HFFc6 (cell line): ENCODE measurements around the gene SEC14L1. TPM values are rescaled to one million over a fixed set of nuclear protein-coding genes. Genes with fewer than 3 reads are reported as not detected.
"Not testable (repeated sequence)": the region's sequence is repeated elsewhere in the genome, so short reads cannot be mapped to it uniquely, and the experiment has no call there.

Experiments
- DNase-seq: peaks from one replicate; pipeline ENCODE4 v3.0.0-alpha.2; 2018
- H3K27ac Mint-ChIP-seq: 2 replicates; pipeline ENCODE4 v1.8.0; 2020; ENCODE audit warnings: mild to moderate bottlenecking, mixed read lengths
- H3K27me3 Mint-ChIP-seq: 2 replicates; pipeline ENCODE4 v1.8.0; 2021; ENCODE audit warnings: mild to moderate bottlenecking, moderate library complexity, mixed read lengths; ENCODE audit not compliant: insufficient read depth
- H3K36me3 Mint-ChIP-seq: 2 replicates; pipeline ENCODE4 v1.8.0; 2021; ENCODE audit warnings: low read depth, mixed read lengths
- H3K4me1 Mint-ChIP-seq: 2 replicates; pipeline ENCODE4 v1.8.0; 2020; ENCODE audit warnings: low read depth, mixed read lengths
- H3K4me3 Mint-ChIP-seq: 2 replicates; pipeline ENCODE4 v1.8.0; 2020; ENCODE audit warnings: mild to moderate bottlenecking, moderate library complexity, mixed read lengths
- H3K9me3 Mint-ChIP-seq: 2 replicates; pipeline ENCODE4 v1.8.0; 2020; ENCODE audit warnings: mild to moderate bottlenecking, mixed read lengths
- CTCF ChIP-seq: fragments of 200-600 bp; sonication (generic); IDR thresholded peaks from 2 replicates; pipeline ENCODE4 v1.5.0; 2021; ENCODE audit warnings: antibody characterized with exemption, mild to moderate bottlenecking
- total RNA-seq, 6 experiments: library from RNA; stranded (reverse); fragmentation: NEBNext Ultra II Directional; extraction: Animal tissue kit (Norgen Biotek cat#: 25700); gene quantifications; 2 replicates in 1 of 6; 3 replicates in 5 of 6; pipeline ENCODE4 v1.2.3, GENCODE V29; 2021

SEC14L1 gene
- total RNA-seq, 6 experiments from 2014 or later: 63.0 to 91.4 (median 75.0) TPM

GRCh38 chr17:77098884-77099545, 41.8 kb upstream of the SEC14L1 start:
- peak; percentile 51 for DNase-seq
- peak overlapping the region; percentile 55 for H3K27ac Mint-ChIP-seq
- H3K4me1 Mint-ChIP-seq: peaks cover 39% of the 10 kb centered on the region
- peaks cover 19% of the 10 kb centered on the region; the same call in 1 of the 2 replicates for H3K36me3 Mint-ChIP-seq
- H3K9me3 Mint-ChIP-seq: no peaks in the 10 kb centered on the region
- H3K4me3 Mint-ChIP-seq: no peak overlapping the region
- no peaks in the 10 kb centered on the region; the same call in none of the 2 replicates for H3K27me3 Mint-ChIP-seq
- no peak for TF ChIP-seq CTCF

- no peak overlapping the region for H3K4me3 Mint-ChIP-seq
- peak overlapping the region; percentile 55; the same call in 1 of the 2 replicates for H3K27ac Mint-ChIP-seq
- H3K9me3 Mint-ChIP-seq: no peaks in the 10 kb centered on the region
- no peak for TF ChIP-seq CTCF
- no peak for DNase-seq
- peaks cover 16% of the 10 kb centered on the region; the same call in 1 of the 2 replicates for H3K36me3 Mint-ChIP-seq
- H3K4me1 Mint-ChIP-seq: peaks cover 37% of the 10 kb centered on the region
- no peaks in the 10 kb centered on the region; the same call in none of the 2 replicates for H3K27me3 Mint-ChIP-seq
Observed at GRCh38 chr17:77099997-77100396, 40.8 kb upstream of the SEC14L1 start.

DNA sequence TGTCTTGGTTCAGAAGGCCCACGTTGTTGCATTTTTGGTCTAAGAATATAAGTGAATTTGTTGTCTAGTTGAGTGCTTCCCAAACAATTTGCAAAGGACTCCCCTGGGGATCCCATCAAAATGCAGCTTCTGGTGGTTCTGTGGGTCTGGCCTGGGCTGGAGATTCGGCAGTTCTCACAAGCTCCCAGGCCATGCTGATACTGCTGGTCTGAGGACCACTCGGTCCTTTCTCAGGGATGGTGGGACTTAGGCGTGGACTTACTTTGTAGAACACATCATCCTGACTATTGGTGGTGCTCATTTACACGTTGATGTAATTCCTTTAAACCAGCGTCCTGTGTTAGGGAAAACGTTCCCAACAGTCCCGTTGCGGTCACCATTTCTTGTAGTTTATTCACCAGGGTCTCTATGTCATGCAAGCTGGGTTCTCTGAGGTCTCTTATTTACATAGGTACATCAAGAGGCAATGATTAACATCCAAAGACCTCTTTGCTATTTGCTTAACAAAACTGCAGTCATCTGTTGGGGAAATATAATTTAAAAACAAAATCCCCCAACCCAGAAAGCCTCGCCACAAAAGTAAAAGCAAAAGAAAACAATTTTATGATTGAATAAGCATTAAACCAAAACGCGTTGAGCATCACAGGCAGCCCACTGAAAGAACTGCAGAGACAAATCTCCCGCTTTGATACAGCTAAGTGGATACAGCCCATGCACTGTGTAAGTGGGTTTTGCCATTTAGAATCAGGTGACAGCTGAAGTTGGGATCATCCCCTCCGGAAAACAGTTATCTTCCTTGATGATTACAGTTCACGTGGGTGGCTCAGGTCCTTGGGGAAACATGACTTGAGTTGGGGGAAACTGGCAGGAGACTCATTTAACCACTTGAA, 39.0 kb upstream of the SEC14L1 start:
- Mint-ChIP-seq H3K4me1 (peaks cover 26% of the 10 kb centered on the region), H3K27ac (no peak overlapping the region), H3K9me3 (no peaks in the 10 kb centered on the region), H3K36me3 (peaks cover 13% of the 10 kb centered on the region; the same call in 1 of the 2 replicates), H3K4me3 (no peak overlapping the region), H3K27me3 (no peaks in the 10 kb centered on the region; the same call in none of the 2 replicates)
- no peak for TF ChIP-seq CTCF
- no peak for DNase-seq

GRCh38 chr17:77102411-77103134, 38.2 kb upstream of the SEC14L1 start:
- H3K4me3 Mint-ChIP-seq, DNase-seq, H3K27ac Mint-ChIP-seq, H3K27me3 Mint-ChIP-seq, H3K9me3 Mint-ChIP-seq: not testable (repeated sequence)
- peaks cover 13% of the 10 kb centered on the region; the same call in 1 of the 2 replicates for H3K36me3 Mint-ChIP-seq
- peaks cover 21% of the 10 kb centered on the region for H3K4me1 Mint-ChIP-seq

GRCh38 chr17:77105706-77106105, 35.1 kb upstream of the SEC14L1 start:
- Mint-ChIP-seq H3K36me3 (no peaks in the 10 kb centered on the region; the same call in 1 of the 2 replicates), H3K27ac (no peak overlapping the region), H3K4me3 (no peak overlapping the region), H3K9me3 (no peaks in the 10 kb centered on the region), H3K4me1 (peaks cover 21% of the 10 kb centered on the region), H3K27me3 (no peaks in the 10 kb centered on the region; the same call in none of the 2 replicates)
- TF ChIP-seq CTCF: no peak
- no peak for DNase-seq
